T-helper 17 cell (primary cell): Measurements from ENCODE around the gene RNF32. TPM values are rescaled to one million over a fixed set of nuclear protein-coding genes. Genes with fewer than 3 reads are reported as not detected.

ENCODE experiments used
- ATAC-seq: fragments of 150-1000 bp; cut with Tn5 transposase; 2 replicates; pipeline ENCODE4 v1.10.0; 2021; ENCODE audit warnings: mild to moderate bottlenecking, moderate library complexity
- DNase-seq, 3 donors: peaks; one replicate each; pipeline versions ENCODE4 v3.0.0 to v3.0.0-alpha.2; 2020 to 2021
- H3K9me3 ChIP-seq: one replicate; pipeline ENCODE4 v1.7.0; 2013; ENCODE audit warnings: low read length, mild to moderate bottlenecking; ENCODE audit not compliant: control insufficient read depth, poor library complexity, severe bottlenecking
- H3K27ac Mint-ChIP-seq: one replicate; pipeline ENCODE4 v1.8.0; 2022; ENCODE audit warnings: mild to moderate bottlenecking, moderate library complexity, mixed read lengths
- H3K27me3 Mint-ChIP-seq: one replicate; pipeline ENCODE4 v1.8.0; 2022; ENCODE audit warnings: mixed read lengths
- H3K36me3 Mint-ChIP-seq: one replicate; pipeline ENCODE4 v1.8.0; 2022; ENCODE audit warnings: low read depth, mixed read lengths
- H3K4me1 Mint-ChIP-seq: one replicate; pipeline ENCODE4 v1.8.0; 2022; ENCODE audit warnings: mild to moderate bottlenecking, mixed read lengths
- H3K4me3 Mint-ChIP-seq: one replicate; pipeline ENCODE4 v1.8.0; 2022; ENCODE audit warnings: mild to moderate bottlenecking, moderate library complexity, mixed read lengths
- total RNA-seq, 4 donors: library from RNA in 2 of 4; stranded (reverse) in 2 of 4; gene quantifications; one replicate each; pipeline ENCODE4 v1.2.3 and lab custom pipeline; 2022 to 2026

RNF32 gene
- total RNA-seq = 1 to 10 TPM; 1.7 to 1.8 TPM
- 1.5 to 2.9 reads per million in 2 donors for total RNA-seq (lab: John Stamatoyannopoulos, UW)

DNA sequence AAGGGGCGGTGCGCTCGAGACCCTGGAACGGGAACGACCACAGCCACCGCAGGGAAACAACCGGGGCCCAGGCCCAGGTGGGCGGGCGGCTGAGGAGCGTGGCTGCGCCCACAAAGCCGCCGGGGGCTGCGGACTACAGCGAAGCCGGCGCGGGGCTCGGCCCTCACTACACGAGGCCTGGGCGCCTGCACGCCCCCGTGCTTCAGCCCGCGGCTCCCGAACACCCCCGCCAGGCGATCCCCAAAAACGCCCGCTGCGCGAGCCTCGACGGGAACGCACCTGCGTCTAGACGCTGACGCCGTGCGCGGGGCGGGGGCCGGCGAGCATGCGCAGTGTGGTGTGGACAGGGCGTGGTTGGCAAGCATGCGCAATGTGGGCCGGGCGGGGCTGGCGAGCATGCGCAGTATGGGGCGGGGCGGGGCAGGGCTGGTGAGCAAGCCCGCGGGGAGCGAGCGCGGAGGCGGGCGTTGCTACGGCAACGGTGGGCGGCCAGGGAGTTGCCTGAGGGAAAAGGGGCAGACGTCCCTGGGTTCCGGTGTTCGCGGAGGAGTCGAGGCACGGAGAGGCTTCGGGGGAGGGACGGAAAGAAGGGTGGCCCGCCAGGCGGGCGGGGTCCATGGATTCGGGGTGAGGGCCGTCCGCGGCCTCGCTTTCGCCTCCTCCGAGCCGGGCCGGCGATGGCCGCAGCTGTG is at the start of gene RNF32:
TSS of gene RNF32 (plus strand) at position 518 of the 692 bp plus-strand sequence. CDS start 3,104 bp downstream, outside the sequence.
- ATAC-seq (peak; percentile 87), DNase-seq (peak; percentile 97 to 100 (median 98))
- no peaks in the 10 kb centered on the region for H3K9me3 ChIP-seq
- H3K4me3 Mint-ChIP-seq = peak within 1 kb of the TSS; percentile 87
- peaks cover 14% of the 10 kb centered on the region for H3K4me1 Mint-ChIP-seq
- H3K27me3 Mint-ChIP-seq = peaks cover 4% of the 10 kb centered on the region
- no peaks in the 10 kb centered on the region for H3K36me3 Mint-ChIP-seq
- H3K27ac Mint-ChIP-seq = peak within 1 kb of the TSS; percentile 57

DNA sequence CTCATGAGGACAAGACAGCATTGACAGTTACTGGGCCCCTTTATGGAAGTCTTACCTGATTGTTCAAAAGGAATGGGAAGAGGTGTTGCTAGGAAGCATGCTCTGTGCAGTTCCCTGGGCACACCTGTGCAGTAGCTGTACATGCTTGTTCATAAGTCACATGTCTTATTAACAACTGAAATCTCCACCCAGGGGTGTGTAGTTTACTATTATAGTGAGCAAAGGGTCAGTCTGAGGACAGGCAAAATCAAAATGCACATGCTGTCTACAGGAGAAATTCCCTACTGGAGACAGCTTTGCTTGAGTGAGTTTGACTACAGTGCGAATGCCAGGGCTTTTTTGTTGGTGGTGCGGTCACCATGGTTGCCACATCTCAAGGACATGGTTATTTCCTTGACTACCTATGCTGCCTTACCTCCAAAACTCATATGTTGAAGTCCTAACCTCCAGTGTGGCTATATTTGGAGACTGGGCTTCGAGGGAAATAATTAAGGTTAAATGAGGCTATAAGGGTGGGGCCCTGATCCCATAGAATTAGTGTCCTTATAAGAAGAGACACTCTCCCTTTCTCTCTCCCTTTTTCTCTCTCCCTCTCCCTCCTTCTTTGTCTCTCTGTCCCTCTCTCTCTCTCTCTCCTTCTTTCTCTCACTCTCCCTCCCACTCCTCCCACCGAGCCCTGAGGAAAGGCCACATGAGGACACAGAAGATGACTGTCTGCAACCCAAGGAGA is 48.3 kb upstream of the RNF32 start:
- Mint-ChIP-seq H3K27ac (no peak overlapping the region), H3K36me3 (no peaks in the 10 kb centered on the region), H3K27me3 (no peaks in the 10 kb centered on the region), H3K4me1 (no peaks in the 10 kb centered on the region), H3K4me3 (no peak overlapping the region)
- ATAC-seq (no peak), DNase-seq (no peak)
- H3K9me3 ChIP-seq = no peaks in the 10 kb centered on the region

DNA sequence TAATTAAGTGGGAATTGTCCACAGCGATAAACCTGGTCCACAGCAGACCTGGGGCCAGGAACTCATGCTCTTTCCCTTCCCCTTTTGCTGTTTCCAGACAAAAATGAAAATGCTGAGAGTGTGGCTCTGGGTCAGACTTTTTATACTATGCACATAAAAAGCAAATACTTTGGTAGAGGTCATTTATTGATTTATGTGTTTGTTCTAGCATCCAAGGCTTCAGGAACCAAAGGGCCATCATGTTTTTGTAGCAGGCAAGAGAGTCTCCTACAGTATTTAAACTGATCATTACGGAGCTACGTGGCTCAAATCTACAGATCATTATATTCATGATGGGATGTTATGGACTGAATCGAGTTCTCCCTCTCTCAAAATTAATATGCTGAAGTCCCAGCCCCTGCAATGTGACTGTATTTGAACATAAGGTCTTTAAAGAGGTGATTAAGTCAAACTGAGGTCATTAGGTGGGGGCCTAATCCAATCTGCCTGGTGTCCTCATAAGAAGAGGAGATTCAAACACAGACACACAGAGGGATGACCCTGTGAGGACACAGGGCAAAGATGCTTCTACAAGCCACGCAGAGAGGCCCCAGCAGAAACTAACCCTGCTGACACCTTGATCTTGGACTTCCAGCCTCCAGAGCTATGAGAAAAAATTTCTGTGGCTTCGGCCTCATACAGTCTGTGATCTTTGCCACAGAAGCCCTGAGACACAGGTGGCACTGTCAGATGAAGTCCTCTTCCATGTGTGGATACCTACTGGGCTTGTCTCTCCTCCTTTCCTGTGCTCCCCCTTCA is 46.1 kb upstream of the RNF32 start:
- DNase-seq = no peak
- H3K9me3 ChIP-seq = no peaks in the 10 kb centered on the region
- H3K27ac Mint-ChIP-seq = no peak overlapping the region
- no peaks in the 10 kb centered on the region for H3K36me3 Mint-ChIP-seq
- no peaks in the 10 kb centered on the region for H3K4me1 Mint-ChIP-seq
- ATAC-seq = no peak
- H3K27me3 Mint-ChIP-seq = no peaks in the 10 kb centered on the region
- H3K4me3 Mint-ChIP-seq = no peak overlapping the region

DNA sequence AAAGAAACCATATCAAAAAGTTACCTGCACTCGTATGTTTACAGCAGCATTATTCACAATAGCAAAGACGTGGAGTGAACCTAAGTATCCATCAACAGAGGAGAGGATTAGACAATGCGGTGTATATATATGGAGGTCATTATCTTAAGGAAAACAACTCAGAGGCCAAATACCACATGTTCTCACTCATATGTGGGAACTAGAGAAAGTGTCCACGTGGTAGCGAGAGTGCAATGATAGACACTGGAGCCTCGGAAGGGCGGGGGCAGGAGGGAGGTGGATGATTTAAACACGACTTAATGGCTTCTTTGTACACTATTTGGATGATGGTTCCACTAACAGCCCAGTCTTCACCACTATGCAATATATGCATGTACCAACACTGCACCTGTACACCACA is 40.1 kb upstream of the RNF32 start:
- Mint-ChIP-seq H3K27me3 (peaks cover 11% of the 10 kb centered on the region), H3K36me3 (no peaks in the 10 kb centered on the region), H3K4me1 (peaks cover 6% of the 10 kb centered on the region), H3K4me3 (no peak overlapping the region), H3K27ac (peak overlapping the region; percentile 51)
- H3K9me3 ChIP-seq = no peaks in the 10 kb centered on the region
- ATAC-seq (no peak), DNase-seq (no peak)

DNA sequence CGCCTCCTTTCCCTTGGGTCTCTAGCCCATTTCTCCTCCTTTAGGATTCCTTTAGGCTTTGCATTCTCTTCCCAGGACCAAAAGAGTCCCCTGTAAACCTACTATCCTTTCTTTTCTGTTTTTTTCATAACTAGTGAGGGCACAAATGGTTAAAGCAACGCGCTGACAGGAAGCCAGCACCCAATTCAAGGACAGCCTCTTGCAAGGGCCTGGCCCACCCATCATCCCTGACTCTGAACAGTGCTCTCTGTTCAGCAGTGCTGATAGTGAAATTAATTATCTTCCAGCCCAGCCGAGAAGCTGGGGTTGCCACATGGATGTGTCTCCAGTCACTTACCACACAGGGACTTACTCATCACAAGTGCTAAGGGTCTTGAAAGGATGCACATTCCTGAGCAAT is 38.3 kb upstream of the RNF32 start:
- no peaks in the 10 kb centered on the region for H3K36me3 Mint-ChIP-seq
- H3K9me3 ChIP-seq = no peaks in the 10 kb centered on the region
- H3K4me1 Mint-ChIP-seq = peaks cover 6% of the 10 kb centered on the region
- no peak overlapping the region for H3K4me3 Mint-ChIP-seq
- no peak for ATAC-seq
- DNase-seq = no peak
- H3K27ac Mint-ChIP-seq = no peak overlapping the region
- H3K27me3 Mint-ChIP-seq = peaks cover 11% of the 10 kb centered on the region

DNA sequence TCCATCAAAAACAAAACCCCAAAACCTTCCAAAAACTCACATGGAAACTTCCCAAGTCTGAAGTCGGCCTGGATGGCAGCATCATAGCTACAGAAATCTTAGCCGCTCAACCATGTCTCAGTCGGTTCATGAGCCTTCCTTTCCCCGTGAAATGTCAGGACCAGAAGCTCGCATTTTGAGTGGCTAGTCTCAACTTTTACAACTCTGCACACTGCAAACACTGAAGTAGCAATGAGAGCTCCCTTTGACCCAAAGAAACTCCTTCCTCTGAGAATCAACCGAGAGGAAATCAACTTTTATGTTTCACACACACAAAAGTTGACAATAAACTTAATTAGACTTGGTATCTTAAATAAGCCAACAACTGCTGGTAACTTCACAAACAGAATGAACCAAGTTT is 37.6 kb upstream of the RNF32 start:
- DNase-seq (no peak), ATAC-seq (no peak)
- Mint-ChIP-seq H3K27me3 (peaks cover 11% of the 10 kb centered on the region), H3K4me3 (no peak overlapping the region), H3K4me1 (peaks cover 6% of the 10 kb centered on the region), H3K36me3 (no peaks in the 10 kb centered on the region), H3K27ac (peak overlapping the region; percentile 39)
- H3K9me3 ChIP-seq = no peaks in the 10 kb centered on the region

DNA sequence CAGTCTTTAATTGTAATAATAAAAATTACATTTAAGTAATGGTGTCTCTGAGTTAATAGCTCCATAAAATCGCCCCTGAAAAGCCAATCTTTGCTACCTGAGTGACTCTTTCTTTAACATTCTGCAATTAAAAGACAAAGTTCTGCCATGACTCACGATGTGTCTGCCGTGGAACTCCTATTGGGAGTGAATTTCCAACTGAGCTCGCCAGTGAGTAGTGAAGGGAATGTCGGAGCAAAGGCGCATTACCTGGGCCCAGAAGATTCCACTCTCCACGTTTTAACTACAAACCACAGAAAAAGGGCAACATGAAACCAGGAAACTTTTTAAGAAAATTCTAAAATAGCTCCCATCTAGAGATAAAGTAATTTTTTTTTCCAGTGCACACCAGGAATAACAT is 36.9 kb upstream of the RNF32 start:
- Mint-ChIP-seq H3K36me3 (no peaks in the 10 kb centered on the region), H3K27me3 (peaks cover 11% of the 10 kb centered on the region), H3K27ac (no peak overlapping the region), H3K4me3 (no peak overlapping the region), H3K4me1 (peaks cover 6% of the 10 kb centered on the region)
- no peaks in the 10 kb centered on the region for H3K9me3 ChIP-seq
- ATAC-seq (no peak), DNase-seq (no peak)

DNA sequence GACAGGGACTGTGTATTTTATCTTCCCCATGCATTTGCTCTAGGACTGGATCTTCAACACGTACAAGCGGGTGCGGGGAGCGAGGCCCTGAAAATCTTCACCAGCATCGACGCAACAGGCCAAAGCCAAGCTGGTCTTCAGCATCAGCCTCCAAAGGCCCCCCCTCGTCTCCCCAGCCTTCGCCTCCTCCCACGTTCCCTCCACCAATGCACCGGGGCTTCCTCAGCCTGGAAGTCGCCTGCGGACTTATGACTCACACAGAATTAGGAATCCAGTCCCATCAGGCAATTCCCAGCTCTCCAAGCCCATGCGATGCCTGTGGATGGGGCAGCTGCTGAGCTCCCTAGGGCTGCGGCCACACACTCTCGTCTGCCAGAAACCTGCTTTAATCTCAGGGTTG is 36.3 kb upstream of the RNF32 start:
- no peak for ATAC-seq
- no peak overlapping the region for H3K4me3 Mint-ChIP-seq
- no peak overlapping the region for H3K27ac Mint-ChIP-seq

DNA sequence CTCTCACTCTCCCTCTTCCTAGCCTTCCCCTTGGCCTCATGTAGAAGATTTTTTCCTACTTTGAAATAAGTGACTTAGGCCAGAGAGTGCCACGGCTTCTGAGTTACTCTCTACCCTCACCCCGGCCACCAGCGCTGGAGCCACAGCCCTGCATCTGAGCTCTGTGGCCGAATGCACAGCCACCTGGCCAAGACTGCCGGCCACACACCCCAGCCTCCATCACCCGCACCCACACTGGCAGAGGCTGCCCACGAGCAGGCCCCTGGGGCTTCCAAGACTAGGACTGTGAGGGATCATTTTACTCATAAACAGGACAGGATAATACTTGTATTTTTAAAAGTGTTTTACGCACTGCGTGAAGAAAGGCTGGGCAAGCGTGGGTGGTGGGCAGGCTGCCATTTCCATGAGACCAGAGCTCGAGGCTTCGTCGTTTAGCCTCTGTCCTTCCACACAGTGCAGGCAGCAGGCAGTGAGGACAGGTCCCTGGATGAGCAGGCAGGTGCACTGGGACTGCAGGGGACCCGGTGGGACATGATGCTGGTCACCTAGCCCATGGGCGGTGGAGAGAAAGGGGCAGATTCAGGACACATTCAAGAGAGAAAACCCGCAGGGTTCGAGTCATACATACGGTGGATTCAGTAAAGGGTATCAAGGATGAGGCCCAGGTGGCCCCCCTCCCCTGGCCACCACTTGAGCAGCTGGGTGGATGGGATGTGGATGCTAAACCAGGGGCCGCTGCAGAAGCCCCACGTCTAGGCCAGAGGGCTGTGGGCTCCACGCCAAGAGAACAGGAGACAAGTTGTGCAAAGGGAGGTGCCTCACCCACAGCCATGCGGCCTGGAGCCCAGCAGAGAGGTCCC is 35.5 kb upstream of the RNF32 start:
- DNase-seq = no peak
- Mint-ChIP-seq H3K36me3 (no peaks in the 10 kb centered on the region), H3K27ac (peak overlapping the region; percentile 49), H3K27me3 (peaks cover 11% of the 10 kb centered on the region), H3K4me3 (no peak overlapping the region), H3K4me1 (peaks cover 8% of the 10 kb centered on the region)
- no peak for ATAC-seq
- no peaks in the 10 kb centered on the region for H3K9me3 ChIP-seq

More for the DNA sequence above, 36.3 kb upstream of the RNF32 start:
- no peak for DNase-seq
- no peaks in the 10 kb centered on the region for H3K9me3 ChIP-seq
- peaks cover 8% of the 10 kb centered on the region for H3K4me1 Mint-ChIP-seq
- peaks cover 11% of the 10 kb centered on the region for H3K27me3 Mint-ChIP-seq
- no peaks in the 10 kb centered on the region for H3K36me3 Mint-ChIP-seq

DNA sequence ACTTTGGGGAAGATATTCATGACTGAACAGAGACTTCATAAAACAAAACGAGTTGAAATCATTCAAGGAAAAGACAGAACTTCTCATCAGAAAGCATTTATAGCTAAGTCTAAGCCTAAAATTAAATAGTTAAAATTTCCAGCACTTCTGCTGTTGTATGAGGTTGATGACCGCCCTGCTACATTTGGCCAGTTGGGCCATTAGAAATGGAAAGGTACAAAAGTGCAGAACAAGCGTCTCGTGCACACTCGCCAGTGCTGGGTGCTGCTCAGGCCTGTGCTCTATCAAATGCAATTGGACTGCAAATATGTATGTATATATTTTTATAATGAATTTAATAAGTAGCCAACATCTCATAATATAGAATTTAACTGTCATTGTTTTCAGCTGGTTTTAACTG is 34.4 kb upstream of the RNF32 start:
- no peak for DNase-seq
- peaks cover 11% of the 10 kb centered on the region for H3K27me3 Mint-ChIP-seq
- no peak overlapping the region for H3K27ac Mint-ChIP-seq

DNA sequence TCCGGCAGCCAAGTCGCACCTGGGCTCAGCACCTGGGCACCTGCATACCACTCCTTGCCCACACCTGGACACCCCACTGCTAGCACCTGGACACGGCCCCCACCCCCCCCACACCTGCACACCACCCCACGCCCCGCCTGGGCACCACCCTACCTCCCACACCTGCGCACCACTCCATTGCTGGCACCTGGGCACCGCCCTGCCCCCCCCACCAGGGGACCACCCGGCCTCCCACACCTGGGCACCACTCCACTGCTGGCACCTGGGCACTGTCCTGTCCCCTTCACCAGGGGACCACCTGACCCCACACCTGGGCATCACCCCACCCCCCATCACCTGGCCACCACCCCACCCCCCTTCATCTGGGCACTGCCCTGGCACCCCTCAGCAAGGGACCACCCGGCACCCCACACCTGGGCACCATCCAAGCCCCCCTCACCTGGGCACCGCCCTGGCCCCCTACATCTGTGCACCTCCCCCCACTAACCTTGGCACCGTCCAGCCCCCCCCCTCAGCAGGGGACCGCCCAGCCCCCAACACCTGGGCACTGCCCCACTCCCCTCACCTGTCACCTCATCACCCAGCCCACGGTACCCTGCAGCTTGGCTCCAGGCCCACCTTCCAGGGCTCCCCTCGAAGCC is 33.8 kb upstream of the RNF32 start:
- DNase-seq (no peak), ATAC-seq (no peak)
- peaks cover 11% of the 10 kb centered on the region for H3K27me3 Mint-ChIP-seq
- peaks cover 8% of the 10 kb centered on the region for H3K4me1 Mint-ChIP-seq
- H3K9me3 ChIP-seq = no peaks in the 10 kb centered on the region
- H3K27ac Mint-ChIP-seq = no peak overlapping the region
- H3K4me3 Mint-ChIP-seq = peak overlapping the region; percentile 61
- no peaks in the 10 kb centered on the region for H3K36me3 Mint-ChIP-seq

More for the DNA sequence above, 34.4 kb upstream of the RNF32 start:
- peaks cover 8% of the 10 kb centered on the region for H3K4me1 Mint-ChIP-seq
- no peak for ATAC-seq
- no peaks in the 10 kb centered on the region for H3K36me3 Mint-ChIP-seq
- H3K9me3 ChIP-seq = no peaks in the 10 kb centered on the region
- no peak overlapping the region for H3K4me3 Mint-ChIP-seq
